ENCODE measurements around the gene FBN1.

FBN1 gene

DNA sequence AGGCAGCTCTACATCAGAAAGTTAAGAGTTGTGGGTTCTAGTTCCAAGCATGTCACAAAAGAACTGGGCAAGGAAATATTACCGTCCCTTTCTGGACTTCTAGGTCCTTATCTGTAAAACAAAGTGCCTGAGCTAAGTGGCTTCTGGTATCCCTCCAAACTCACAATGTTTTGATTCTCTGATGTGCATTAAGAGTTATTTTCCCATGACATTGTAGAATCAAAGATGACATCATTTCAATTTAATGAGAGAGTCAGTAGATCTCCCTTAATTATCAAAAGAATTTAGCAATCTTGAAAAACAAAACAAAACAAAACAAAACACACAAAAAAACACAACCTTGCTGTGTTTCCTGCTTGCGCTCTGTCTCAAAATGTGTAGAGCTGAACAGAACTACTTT lies 225.6 kb downstream of the FBN1 start:
- DNase-seq: no peak

DNA sequence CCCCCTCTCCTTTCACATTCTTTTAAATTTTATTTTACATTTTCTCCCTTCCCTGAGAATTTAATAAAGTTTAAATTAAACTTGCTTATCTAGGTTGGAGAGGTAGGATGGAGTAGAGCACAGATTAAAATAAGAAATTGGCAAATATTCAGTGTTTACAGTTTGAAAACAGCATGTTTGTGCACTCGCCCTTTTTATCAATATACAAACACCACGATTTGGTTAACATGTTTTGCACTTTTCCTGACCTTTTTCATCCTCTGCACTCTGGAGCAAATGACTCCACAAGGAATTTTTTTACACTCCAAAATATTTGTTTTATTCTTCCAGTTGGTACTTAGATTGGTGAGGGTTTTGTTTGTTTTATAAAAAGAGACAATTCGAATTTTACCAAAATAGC lies 227.2 kb downstream of the FBN1 start:
- DNase-seq: no peak

DNA sequence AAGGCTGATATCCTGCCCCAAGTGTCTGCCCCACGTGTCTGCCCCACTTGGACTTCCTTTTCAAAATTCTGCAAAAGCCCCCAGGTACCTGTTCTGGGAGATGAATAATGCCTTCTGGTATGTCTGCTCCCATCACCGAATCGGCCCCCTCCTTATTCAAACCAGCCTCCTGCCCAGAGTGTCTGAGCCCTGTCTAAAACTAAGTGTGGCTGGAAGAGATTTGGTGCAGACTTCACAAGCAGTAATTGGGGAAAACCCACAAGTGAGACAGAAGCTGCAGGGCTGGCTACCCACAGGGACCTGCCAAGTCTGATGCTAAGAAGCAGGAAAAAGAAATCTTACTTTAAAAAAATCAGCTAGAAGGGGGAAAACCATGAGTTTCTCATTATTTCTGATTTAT lies 229.2 kb downstream of the FBN1 start:
- DNase-seq: no peak

DNA sequence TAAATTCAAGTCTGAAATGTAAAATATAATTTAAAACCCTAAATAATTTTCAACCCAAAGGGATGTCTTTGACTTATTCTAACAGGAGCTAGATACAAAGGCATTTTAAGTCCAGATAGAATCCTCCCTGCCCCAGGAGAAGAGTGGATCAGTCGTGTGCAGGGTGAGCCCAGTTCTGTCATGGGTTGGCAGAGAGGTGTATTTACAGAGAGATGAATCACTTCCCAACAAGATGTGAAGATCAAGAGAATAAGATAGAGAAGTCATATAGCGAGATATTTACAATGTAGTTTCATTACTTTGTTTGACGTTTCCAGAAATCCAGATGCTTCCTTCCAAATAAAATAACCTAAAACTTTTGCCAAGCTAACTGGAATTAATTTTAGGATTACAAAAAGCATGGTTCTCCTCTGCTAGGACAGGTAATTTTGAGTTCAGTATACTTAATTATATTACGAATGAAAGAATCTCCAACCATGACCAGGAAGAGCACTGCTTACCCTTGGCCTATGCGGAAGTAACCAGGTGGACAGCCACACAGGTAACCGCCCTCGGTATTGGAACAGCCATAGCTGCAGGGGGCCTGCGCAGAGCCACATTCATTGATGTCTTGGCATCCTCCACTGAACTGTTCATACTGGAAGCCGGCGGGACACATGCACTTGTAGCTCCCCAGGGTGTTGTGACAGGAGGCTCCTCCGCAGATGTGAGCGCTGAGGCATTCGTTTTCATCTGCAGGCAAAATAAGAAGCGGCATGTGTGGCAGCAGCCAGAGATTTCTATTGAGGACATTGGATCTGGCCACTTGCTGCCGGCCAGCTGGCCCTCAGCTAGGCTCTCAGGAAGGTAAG lies 230.2 kb downstream of the FBN1 start:
- no peak for DNase-seq

DNA sequence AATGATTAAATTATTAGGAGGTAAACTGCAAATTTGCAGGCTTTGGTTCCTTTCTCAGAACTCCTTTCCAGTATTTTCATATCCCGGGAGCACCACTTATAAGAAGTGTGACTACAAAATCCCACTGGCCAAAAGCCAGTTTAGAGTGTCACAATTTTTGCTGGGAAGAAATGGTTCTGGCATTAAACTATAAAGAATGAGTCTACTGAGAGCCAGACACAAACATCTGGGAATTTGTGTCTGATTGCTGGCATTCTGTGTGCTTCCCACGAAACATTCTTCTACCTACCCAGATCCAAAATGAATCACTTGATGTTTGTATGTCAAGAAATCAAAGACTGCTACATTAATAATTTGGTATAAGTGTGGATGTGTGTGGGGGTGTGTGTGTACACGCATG lies 231.5 kb downstream of the FBN1 start:
- DNase-seq: no peak

- no peak for DNase-seq
These were observed 232.2 kb downstream of the FBN1 start for GRCh38 chr15:48413304-48413703.

GRCh38 chr15:48411971-48412591 lies 233.4 kb downstream of the FBN1 start:
- DNase-seq: no peak

DNA sequence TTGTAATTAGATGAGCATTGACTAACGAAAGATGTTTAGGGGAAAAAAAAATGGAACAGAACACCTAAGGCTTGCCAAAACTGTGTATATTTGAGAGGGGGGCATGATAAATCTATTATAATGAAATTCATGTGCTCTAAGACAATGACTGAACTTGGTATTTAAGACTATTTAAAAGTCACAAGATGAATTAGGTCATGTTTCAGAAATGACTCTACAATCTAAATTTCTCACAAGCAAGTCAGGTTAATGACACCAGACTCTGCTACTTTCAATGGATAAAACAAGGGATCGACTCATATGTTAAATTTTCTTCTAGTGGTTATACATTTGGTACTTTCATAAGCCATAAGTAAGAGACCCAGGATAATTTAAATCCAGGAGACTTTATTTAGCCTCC lies 235.9 kb downstream of the FBN1 start:
- no peak for DNase-seq

- DNase-seq: no peak
These were observed 237.2 kb downstream of the FBN1 start for GRCh38 chr15:48408327-48408726.

DNA sequence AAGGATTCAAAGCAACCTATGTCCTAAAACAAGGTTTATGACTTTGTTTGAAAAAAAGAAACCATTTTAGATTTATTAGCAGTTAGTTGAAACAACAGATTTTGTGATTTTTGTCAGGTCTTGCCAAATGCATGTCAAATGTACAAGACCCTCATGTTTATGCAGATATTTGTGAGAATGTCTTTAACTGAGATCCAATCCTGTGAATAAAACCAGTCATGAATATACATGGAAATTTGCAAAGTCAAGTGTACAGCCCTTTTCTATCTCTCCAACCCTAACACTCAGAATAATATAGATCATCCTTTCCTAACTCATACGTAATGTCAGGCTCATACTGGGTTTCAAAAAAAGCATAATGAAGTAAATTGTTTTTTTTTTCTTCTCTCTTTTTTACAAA lies 237.9 kb downstream of the FBN1 start:
- no peak for DNase-seq

DNA sequence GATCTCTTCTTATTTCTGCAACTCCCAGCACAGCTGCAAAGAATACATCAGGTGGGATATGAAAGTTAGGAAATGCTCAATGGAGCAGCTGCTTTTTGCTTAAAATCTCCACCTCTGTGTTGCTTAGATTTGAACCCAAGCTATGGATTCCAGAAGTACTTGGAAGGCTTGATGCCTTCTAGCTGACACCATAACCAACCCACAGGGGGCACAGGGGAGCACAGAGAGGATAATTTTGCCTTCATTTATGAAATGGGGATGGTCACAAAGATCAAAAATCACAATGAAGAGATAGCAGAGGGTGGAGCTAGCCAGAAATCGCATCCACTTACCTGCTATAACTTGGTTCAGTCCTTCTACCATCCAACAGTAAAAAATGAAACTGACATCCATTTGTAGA lies 238.6 kb downstream of the FBN1 start:
- DNase-seq: no peak

- DNase-seq: no peak
These were observed 239.1 kb downstream of the FBN1 start for GRCh38 chr15:48406266-48406891.

DNA sequence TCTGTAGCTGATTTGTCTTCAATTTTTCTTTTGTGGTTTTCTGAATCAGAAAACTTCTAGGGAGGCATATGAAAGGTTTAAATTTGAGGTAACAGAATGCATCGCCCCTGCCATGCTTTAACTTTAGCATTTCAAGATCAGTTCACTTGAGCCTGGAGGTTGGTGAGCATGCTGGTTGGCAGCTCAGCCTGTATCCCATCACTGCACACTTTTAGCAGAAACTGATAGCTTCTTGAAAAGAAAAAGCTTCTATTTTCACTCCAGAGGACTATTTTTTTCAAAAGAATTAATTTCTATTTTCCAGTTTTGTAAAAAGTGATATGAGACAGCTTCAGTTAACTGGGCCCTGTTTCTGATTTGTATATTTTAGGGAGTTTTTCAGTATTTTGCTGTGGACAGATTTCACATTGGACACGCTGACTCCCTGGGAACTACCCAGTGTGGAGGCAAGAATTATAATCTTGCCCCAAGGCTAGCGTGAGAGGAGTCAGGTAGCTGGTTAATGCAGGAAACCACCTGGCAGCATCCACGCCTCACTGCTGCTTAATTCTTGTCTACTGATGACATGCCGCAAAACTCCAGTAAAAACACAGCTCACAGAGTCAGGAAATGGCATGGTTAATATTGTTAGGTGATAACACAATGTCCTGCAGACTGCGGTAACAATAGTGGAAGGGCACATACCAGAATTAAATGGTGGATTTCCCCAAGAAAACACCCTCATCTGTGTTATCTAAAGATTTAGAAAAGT lies 242.9 kb downstream of the FBN1 start:
- DNase-seq: no peak

DNA sequence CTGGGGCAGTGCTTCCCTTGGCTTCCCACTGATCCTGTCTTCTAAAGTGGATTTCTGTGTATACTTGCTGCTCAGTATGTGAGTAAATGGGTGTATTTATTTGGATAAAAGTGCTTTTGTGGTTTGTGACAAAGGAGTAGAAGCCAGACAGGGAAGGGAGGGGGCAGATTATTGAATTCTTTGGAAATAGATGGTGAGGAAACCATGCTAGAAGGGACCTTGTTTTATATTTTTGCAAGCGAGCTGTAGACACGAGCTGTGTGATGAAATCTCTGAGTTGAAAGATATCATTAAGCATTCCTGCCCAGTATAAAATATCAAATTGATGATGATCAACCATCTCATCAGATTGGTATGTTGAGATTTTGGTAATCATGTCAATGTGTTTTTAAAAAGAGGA lies 245.4 kb downstream of the FBN1 start:
- DNase-seq: no peak

DNA sequence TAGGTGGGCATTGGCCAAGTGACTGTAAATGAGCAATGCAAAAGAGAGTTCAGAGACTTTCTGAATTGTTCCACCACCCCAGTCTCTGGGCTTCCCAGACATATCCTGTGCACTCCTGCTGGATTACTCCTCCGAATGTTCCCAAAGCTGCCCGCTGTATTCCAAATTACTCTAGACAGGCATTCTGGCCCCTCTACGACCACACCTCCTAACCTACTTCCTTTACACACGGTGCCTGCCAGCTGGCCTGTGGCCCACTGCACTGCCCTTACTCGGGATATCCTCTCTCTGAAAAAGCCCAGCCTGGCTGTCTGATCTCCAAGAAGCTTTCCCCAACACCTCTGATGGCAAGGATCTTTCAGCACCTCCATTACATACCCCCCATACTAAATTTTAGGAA lies 247.7 kb downstream of the FBN1 start:
- DNase-seq: no peak

- no peak for DNase-seq
These were observed 249.5 kb downstream of the FBN1 start for GRCh38 chr15:48396020-48396419.

DNA sequence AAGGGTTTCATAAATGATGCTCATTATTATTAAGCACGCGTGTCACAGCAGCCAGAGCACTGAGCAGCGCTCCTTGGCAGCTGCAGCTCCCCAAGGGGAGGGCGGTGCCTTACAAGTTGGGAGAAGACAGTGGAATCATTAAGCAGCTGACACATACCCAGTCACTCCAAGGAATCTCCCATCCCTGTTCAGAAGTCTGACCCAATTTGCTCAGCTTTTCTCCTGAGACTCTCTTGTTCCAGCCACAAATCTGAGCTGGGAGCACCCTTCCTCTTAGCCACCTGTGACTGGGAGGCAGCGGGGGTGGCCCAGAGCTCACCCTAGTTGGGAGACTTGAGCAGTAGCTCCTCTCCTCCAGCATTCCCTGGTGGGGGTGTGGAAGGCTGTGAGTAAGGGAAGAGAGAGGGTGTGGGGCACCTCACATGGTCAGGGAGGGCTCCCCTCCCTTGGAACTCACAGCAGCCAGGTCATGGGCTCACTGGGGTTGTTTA lies 249.9 kb downstream of the FBN1 start:
- no peak for DNase-seq

- no peak for DNase-seq
These were observed 250.5 kb downstream of the FBN1 start for GRCh38 chr15:48394970-48395369.

GRCh38 chr15:48393645-48394506 lies 251.6 kb downstream of the FBN1 start:
- DNase-seq: no peak

DNA sequence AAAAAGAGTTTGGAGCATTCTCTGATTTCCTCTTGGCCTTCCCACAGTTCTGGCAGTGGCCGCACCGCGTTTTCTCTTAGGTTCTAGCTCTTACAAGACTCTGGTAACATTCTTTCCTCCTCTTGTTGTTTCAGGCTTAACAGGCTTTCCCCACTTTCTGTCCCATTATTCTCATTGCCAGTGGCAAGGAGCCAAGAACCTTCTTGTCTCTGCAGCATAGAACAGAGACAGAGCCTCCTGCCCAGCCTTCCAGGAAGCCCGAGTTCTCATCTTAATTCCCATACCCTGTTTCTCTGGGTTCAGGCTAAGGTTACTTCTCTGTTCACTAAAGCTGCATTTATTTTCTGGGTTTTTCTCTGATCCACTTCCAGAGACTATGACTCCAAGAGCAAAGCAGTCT lies 253.2 kb downstream of the FBN1 start:
- no peak for DNase-seq

DNA sequence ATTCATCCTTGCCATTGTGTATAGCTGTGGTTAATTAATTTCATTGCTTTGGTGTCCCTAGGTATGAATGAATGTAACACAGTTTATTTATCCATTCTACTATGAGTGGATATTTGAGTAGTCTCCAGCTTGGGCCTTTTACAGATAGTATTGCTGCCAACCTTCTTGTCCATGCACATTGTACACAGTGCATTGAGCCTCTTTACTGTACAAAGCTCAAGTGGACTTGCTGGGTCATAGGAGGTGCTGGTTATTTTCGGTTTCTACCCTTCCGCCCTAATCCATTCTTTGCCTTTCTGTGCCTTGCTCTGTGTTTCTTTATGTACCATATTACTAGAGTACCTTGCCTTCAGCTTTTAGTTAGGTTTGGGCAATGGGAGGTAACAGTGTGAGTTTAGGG lies 253.6 kb downstream of the FBN1 start:
- no peak for DNase-seq

- DNase-seq: no peak
These were observed 255.8 kb downstream of the FBN1 start for GRCh38 chr15:48389691-48390143.

Data from CD4-positive, alpha-beta T cell treated with Interleukin-12 subunit alpha and Interleukin-12 subunit beta, for 1 hour (primary cell).